RWPE2 (cell line): Measurements from ENCODE around the gene OIT3.

Experiments
- ATAC-seq: fragments of 200-7000 bp; cut with Tn5 transposase; 3 replicates; pipeline ENCODE4 v1.9.1; 2021; ENCODE audit warnings: low read depth
- DNase-seq: peaks from one replicate; pipeline ENCODE4 v3.0.0-alpha.2; 2020; ENCODE audit warnings: low spot score
- H3K27ac ChIP-seq: fragments of 450-650 bp; 2 replicates; pipeline ENCODE4 v1.5.1; 2017; ENCODE audit warnings: mild to moderate bottlenecking; ENCODE audit not compliant: poor library complexity, severe bottlenecking
- H3K27me3 ChIP-seq: fragments of 250-450 bp; sonication (Bioruptor Pico); 2 replicates; pipeline ENCODE4 v1.5.1; 2021; ENCODE audit warnings: mild to moderate bottlenecking, moderate library complexity; ENCODE audit not compliant: insufficient read depth, poor library complexity, severe bottlenecking
- H3K36me3 ChIP-seq: fragments of 250-450 bp; sonication (Bioruptor Pico); 2 replicates; pipeline ENCODE4 v1.5.1; 2020; ENCODE audit warnings: low read depth, mild to moderate bottlenecking, moderate library complexity
- H3K4me1 ChIP-seq: fragments of 250-450 bp; sonication (Bioruptor Pico); 2 replicates; pipeline ENCODE4 v1.5.1; 2021; ENCODE audit warnings: mild to moderate bottlenecking, moderate library complexity; ENCODE audit not compliant: insufficient read depth, poor library complexity, severe bottlenecking
- H3K4me3 ChIP-seq: fragments of 250-450 bp; sonication (Bioruptor Pico); 2 replicates; pipeline ENCODE4 v1.5.1; 2021; ENCODE audit warnings: mild to moderate bottlenecking, moderate library complexity; ENCODE audit not compliant: severe bottlenecking
- H3K9me3 ChIP-seq: fragments of 250-450 bp; sonication (Bioruptor Pico); 2 replicates; pipeline ENCODE4 v1.5.1; 2021; ENCODE audit warnings: mild to moderate bottlenecking, moderate library complexity; ENCODE audit not compliant: severe bottlenecking
- CTCF ChIP-seq: fragments of 450-650 bp; IDR thresholded peaks from one replicate; pipeline ENCODE4 v1.5.1; 2017; ENCODE audit warnings: mild to moderate bottlenecking, moderate library complexity; ENCODE audit not compliant: poor library complexity, severe bottlenecking

Gene OIT3

GRCh38 chr10:72979709-72980108 lies 86.2 kb downstream of the OIT3 start:
- no peaks in the 10 kb centered on the region for H3K4me1 ChIP-seq
- no peak overlapping the region for H3K27ac ChIP-seq
- DNase-seq (no peak), ATAC-seq (no peak)
- TF ChIP-seq CTCF: no peak
- H3K27me3 ChIP-seq: no peaks in the 10 kb centered on the region
- no peak overlapping the region for H3K4me3 ChIP-seq
- H3K9me3 ChIP-seq: peaks cover 16% of the 10 kb centered on the region
- no peaks in the 10 kb centered on the region for H3K36me3 ChIP-seq

- H3K9me3 ChIP-seq: peaks cover 16% of the 10 kb centered on the region
- H3K27ac ChIP-seq: no peak overlapping the region
- no peaks in the 10 kb centered on the region for H3K36me3 ChIP-seq
- ATAC-seq: no peak
- DNase-seq: no peak
- H3K4me1 ChIP-seq: no peaks in the 10 kb centered on the region
- no peak for TF ChIP-seq CTCF
- H3K27me3 ChIP-seq: no peaks in the 10 kb centered on the region
- H3K4me3 ChIP-seq: no peak overlapping the region
These were observed 86.8 kb downstream of the OIT3 start for GRCh38 chr10:72980348-72980747.

GRCh38 chr10:72981028-72981881 lies 87.7 kb downstream of the OIT3 start:
- Histone ChIP-seq H3K27me3 (no peaks in the 10 kb centered on the region), H3K27ac (no peak overlapping the region), H3K4me1 (no peaks in the 10 kb centered on the region), H3K4me3 (no peak overlapping the region), H3K9me3 (peaks cover 16% of the 10 kb centered on the region), H3K36me3 (no peaks in the 10 kb centered on the region)
- ATAC-seq (0 out of 3 replicates have a peak, but pooled peaks have one; percentile 12), DNase-seq (no peak)
- TF ChIP-seq CTCF: no peak

GRCh38 chr10:72981882-72982529 lies 88.5 kb downstream of the OIT3 start:
- ATAC-seq (no peak; the same call in 2 of the 3 replicates), DNase-seq (no peak)

More at GRCh38 chr10:72981882-72982529, 88.5 kb downstream of the OIT3 start:
- H3K27ac ChIP-seq: no peak overlapping the region
- no peak overlapping the region for H3K4me3 ChIP-seq
- H3K36me3 ChIP-seq: no peaks in the 10 kb centered on the region
- H3K27me3 ChIP-seq: no peaks in the 10 kb centered on the region
- no peak for TF ChIP-seq CTCF
- H3K4me1 ChIP-seq: no peaks in the 10 kb centered on the region
- H3K9me3 ChIP-seq: peaks cover 16% of the 10 kb centered on the region
